Spleen (tissue), 7 donors: ENCODE results near the gene DOCK1.

Source experiments
- POLR2A ChIP-seq, 3 donors: fragments of 450-650 bp; IDR thresholded peaks; one replicate each; pipeline ENCODE4 v1.5.1; 2017; ENCODE audit warnings: antibody characterized with exemption in 3 of 3, mild to moderate bottlenecking in 1 of 3
- POLR2AphosphoS5 ChIP-seq, 3 donors: sonication (generic); formaldehyde crosslinking; IDR thresholded peaks; one replicate each; pipeline ENCODE4 v1.5.1; 2017; ENCODE audit warnings: antibody characterized with exemption in 3 of 3
- TF ChIP-seq, protein P1 (sequence below), 11 experiments: fragments of 200-600 bp in 7 of 11; fragments of 450-650 bp in 4 of 11; sonication (generic) in 4 of 11; IDR thresholded peaks in 8 of 11; conservative IDR thresholded peaks in 3 of 11; 1 replicate in 7 of 11; 2 replicates in 4 of 11; pipeline versions ENCODE4 v1.4.0 to v1.8.0; 2016 to 2021; ENCODE audit warnings: antibody characterized with exemption in 11 of 11, inconsistent platforms in 4 of 11, mild to moderate bottlenecking in 1 of 11
- donor health status: DM: no; HTN: no; CAD: no; lungs with moderate emphysema.
- donor health status: DM: no; HTN: no; CAD: no.
- donor health status: DM: no; HTN: no; CAD: no.

- TF ChIP-seq POLR2A (IDR thresholded peaks at IDR 0.05) (no peak), POLR2AphosphoS5 (IDR thresholded peaks at IDR 0.05) (no peak)
- TF ChIP-seq, protein P1, sequence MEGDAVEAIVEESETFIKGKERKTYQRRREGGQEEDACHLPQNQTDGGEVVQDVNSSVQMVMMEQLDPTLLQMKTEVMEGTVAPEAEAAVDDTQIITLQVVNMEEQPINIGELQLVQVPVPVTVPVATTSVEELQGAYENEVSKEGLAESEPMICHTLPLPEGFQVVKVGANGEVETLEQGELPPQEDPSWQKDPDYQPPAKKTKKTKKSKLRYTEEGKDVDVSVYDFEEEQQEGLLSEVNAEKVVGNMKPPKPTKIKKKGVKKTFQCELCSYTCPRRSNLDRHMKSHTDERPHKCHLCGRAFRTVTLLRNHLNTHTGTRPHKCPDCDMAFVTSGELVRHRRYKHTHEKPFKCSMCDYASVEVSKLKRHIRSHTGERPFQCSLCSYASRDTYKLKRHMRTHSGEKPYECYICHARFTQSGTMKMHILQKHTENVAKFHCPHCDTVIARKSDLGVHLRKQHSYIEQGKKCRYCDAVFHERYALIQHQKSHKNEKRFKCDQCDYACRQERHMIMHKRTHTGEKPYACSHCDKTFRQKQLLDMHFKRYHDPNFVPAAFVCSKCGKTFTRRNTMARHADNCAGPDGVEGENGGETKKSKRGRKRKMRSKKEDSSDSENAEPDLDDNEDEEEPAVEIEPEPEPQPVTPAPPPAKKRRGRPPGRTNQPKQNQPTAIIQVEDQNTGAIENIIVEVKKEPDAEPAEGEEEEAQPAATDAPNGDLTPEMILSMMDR (IDR thresholded peaks at IDR 0.05 in 8 of 11, conservative IDR thresholded peaks at IDR 0.05 in 3 of 11) = no peak
These were observed 420.3 kb downstream of the DOCK1 start for GRCh38 chr10:127325506-127325905.
